ENCODE data around the gene C20orf204. TPM values are rescaled to one million over a fixed set of nuclear protein-coding genes. Genes with fewer than 3 reads are reported as not detected.

The C20orf204 gene
- total RNA-seq, 2 donors from 2014 or later: 4.0 to 4.1 TPM

- WGBS, 2 experiments (ENCODE audit: insufficient coverage in 1 of 2, insufficient read length in 1 of 2): 91 to 93% methylated on average over 17 to 24 of the region's 24 CpGs
- Mint-ChIP-seq H3K9me3 (no peaks in the 10 kb centered on the region), H3K27me3 (ENCODE audit: insufficient read depth) (peaks cover 1% of the 10 kb centered on the region), H3K4me3 (no peak overlapping the region), H3K4me1 (peaks cover 17% of the 10 kb centered on the region), H3K36me3 (ENCODE audit: low read depth) (peaks cover 75% of the 10 kb centered on the region), H3K27ac (no peak overlapping the region)
- H3K36me3 ChIP-seq (ENCODE audit: control insufficient read depth, insufficient read depth, low read length): peaks cover 62% of the 10 kb centered on the region
- no peak for DNase-seq
- TF ChIP-seq, protein P1, sequence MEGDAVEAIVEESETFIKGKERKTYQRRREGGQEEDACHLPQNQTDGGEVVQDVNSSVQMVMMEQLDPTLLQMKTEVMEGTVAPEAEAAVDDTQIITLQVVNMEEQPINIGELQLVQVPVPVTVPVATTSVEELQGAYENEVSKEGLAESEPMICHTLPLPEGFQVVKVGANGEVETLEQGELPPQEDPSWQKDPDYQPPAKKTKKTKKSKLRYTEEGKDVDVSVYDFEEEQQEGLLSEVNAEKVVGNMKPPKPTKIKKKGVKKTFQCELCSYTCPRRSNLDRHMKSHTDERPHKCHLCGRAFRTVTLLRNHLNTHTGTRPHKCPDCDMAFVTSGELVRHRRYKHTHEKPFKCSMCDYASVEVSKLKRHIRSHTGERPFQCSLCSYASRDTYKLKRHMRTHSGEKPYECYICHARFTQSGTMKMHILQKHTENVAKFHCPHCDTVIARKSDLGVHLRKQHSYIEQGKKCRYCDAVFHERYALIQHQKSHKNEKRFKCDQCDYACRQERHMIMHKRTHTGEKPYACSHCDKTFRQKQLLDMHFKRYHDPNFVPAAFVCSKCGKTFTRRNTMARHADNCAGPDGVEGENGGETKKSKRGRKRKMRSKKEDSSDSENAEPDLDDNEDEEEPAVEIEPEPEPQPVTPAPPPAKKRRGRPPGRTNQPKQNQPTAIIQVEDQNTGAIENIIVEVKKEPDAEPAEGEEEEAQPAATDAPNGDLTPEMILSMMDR (conservative IDR thresholded peaks at IDR 0.05): no peak
- no peak overlapping the region for H3K4me3 ChIP-seq (ENCODE audit: low read length)
- no peaks in the 10 kb centered on the region for H3K27me3 ChIP-seq (ENCODE audit: control insufficient read depth, insufficient read depth, low read length, poor library complexity, severe bottlenecking)
- peaks cover 9% of the 10 kb centered on the region for H3K4me1 ChIP-seq (ENCODE audit: control insufficient read depth, insufficient read depth, low read length)
- no peak overlapping the region for H3K27ac ChIP-seq (ENCODE audit: low read depth, low read length)
- H3K9me3 ChIP-seq (ENCODE audit: control insufficient read depth, low read length): no peaks in the 10 kb centered on the region
- H3K9ac ChIP-seq (ENCODE audit: extremely low read depth, low read length, poor library complexity, severe bottlenecking): no peak overlapping the region
These were observed 7.8 kb upstream of the C20orf204 start for GRCh38 chr20:64027981-64028685.

GRCh38 chr20:64029293-64030117 is 6.5 kb upstream of the C20orf204 start:
- TF ChIP-seq, protein P1 (conservative IDR thresholded peaks at IDR 0.05): no peak
- no peaks in the 10 kb centered on the region for H3K9me3 ChIP-seq (ENCODE audit: control insufficient read depth, low read length)
- Mint-ChIP-seq H3K9me3 (no peaks in the 10 kb centered on the region), H3K36me3 (ENCODE audit: low read depth) (peaks cover 73% of the 10 kb centered on the region), H3K27ac (no peak overlapping the region), H3K27me3 (ENCODE audit: insufficient read depth) (peaks cover 1% of the 10 kb centered on the region), H3K4me1 (peaks cover 17% of the 10 kb centered on the region), H3K4me3 (no peak overlapping the region)
- DNase-seq: no peak
- H3K4me1 ChIP-seq (ENCODE audit: control insufficient read depth, insufficient read depth, low read length): peaks cover 9% of the 10 kb centered on the region
- 96 to 99% methylated on average over 35 to 38 of the region's 38 CpGs for WGBS, 2 experiments (ENCODE audit: insufficient coverage in 1 of 2, insufficient read length in 1 of 2)
- no peaks in the 10 kb centered on the region for H3K27me3 ChIP-seq (ENCODE audit: control insufficient read depth, insufficient read depth, low read length, poor library complexity, severe bottlenecking)
- no peak overlapping the region for H3K27ac ChIP-seq (ENCODE audit: low read depth, low read length)
- H3K36me3 ChIP-seq (ENCODE audit: control insufficient read depth, insufficient read depth, low read length): peaks cover 50% of the 10 kb centered on the region
- H3K9ac ChIP-seq (ENCODE audit: extremely low read depth, low read length, poor library complexity, severe bottlenecking): no peak overlapping the region
- H3K4me3 ChIP-seq (ENCODE audit: low read length): no peak overlapping the region

- Mint-ChIP-seq H3K4me1 (peaks cover 22% of the 10 kb centered on the region), H3K9me3 (no peaks in the 10 kb centered on the region), H3K36me3 (ENCODE audit: low read depth) (peaks cover 65% of the 10 kb centered on the region), H3K4me3 (no peak overlapping the region), H3K27ac (peak overlapping the region; percentile 39), H3K27me3 (ENCODE audit: insufficient read depth) (peaks cover 1% of the 10 kb centered on the region)
- Histone ChIP-seq H3K9ac (ENCODE audit: extremely low read depth, low read length, poor library complexity, severe bottlenecking) (no peak overlapping the region), H3K4me1 (ENCODE audit: control insufficient read depth, insufficient read depth, low read length) (peaks cover 15% of the 10 kb centered on the region), H3K27me3 (ENCODE audit: control insufficient read depth, insufficient read depth, low read length, poor library complexity, severe bottlenecking) (no peaks in the 10 kb centered on the region), H3K36me3 (ENCODE audit: control insufficient read depth, insufficient read depth, low read length) (peaks cover 40% of the 10 kb centered on the region), H3K9me3 (ENCODE audit: control insufficient read depth, low read length) (no peaks in the 10 kb centered on the region), H3K4me3 (ENCODE audit: low read length) (no peak overlapping the region), H3K27ac (ENCODE audit: low read depth, low read length) (no peak overlapping the region)
- no peak for DNase-seq
- TF ChIP-seq, protein P1 (conservative IDR thresholded peaks at IDR 0.05): no peak
- 76 to 85% methylated on average over 18 to 20 of the region's 20 CpGs for WGBS, 2 experiments (ENCODE audit: insufficient coverage in 1 of 2, insufficient read length in 1 of 2)
These were observed 5.4 kb upstream of the C20orf204 start for GRCh38 chr20:64030371-64031134.
